H1 (cell line): ENCODE measurements around the gene ZNF587B. TPM values are rescaled to one million over a fixed set of nuclear protein-coding genes. Genes with fewer than 3 reads are reported as not detected.
A peak's percentile ranks its signal among the peaks of the same experiment; 100 is the strongest.

Source experiments
- BRCA1 ChIP-seq: IDR thresholded peaks from 2 replicates; pipeline ENCODE4 v1.6.1; 2012; ENCODE audit warnings: low read depth, low read length, improper control_type of control experiment
- CBX5 ChIP-seq: fragments of 300-800, 300-1000 bp; sonication (generic); IDR thresholded peaks from 2 replicates; pipeline ENCODE4 v1.7.1; 2016; ENCODE audit warnings: antibody characterized with exemption, low read length, low read depth
- CHD2 ChIP-seq: IDR thresholded peaks from 2 replicates; pipeline ENCODE4 v1.6.1; 2012; ENCODE audit warnings: low read length, improper control_type of control experiment
- JUN ChIP-seq: IDR thresholded peaks from 2 replicates; pipeline ENCODE4 v1.6.1; 2011; ENCODE audit warnings: low read depth, mild to moderate bottlenecking, improper control_type of control experiment, low read length
- JUND ChIP-seq: IDR thresholded peaks from 2 replicates; pipeline ENCODE4 v1.6.1; 2011; ENCODE audit warnings: mild to moderate bottlenecking, improper control_type of control experiment, low read length
- KDM1A ChIP-seq: fragments of 200-600, 300-600 bp; sonication (generic); IDR thresholded peaks from 2 replicates; pipeline ENCODE4 v1.7.1; 2016; ENCODE audit warnings: mild to moderate bottlenecking, low read length, borderline replicate concordance
- MAFK ChIP-seq: IDR thresholded peaks from 2 replicates; pipeline ENCODE4 v1.6.1; 2012; ENCODE audit warnings: low read depth, mild to moderate bottlenecking, improper control_type of control experiment, low read length
- POU5F1 ChIP-seq: IDR thresholded peaks from 2 replicates; pipeline ENCODE4 v1.6.1; 2011; ENCODE audit warnings: low read depth, mild to moderate bottlenecking, low read length, moderate library complexity
- RAD21 ChIP-seq, 2 experiments: IDR thresholded peaks in 1 of 2; conservative IDR thresholded peaks in 1 of 2; 2 replicates each; pipeline ENCODE4 v1.6.1; 2011; ENCODE audit warnings: low read depth in 2 of 2, low read length in 2 of 2, improper control_type of control experiment in 1 of 2, inconsistent platforms in 1 of 2, mild to moderate bottlenecking in 1 of 2, moderate library complexity in 1 of 2
- RBBP5 ChIP-seq: IDR thresholded peaks from 2 replicates; pipeline ENCODE4 v1.7.1; 2012; ENCODE audit warnings: low read depth, mild to moderate bottlenecking, inconsistent platforms, low read length, moderate library complexity, borderline replicate concordance
- RXRA ChIP-seq: IDR thresholded peaks from 2 replicates; pipeline ENCODE4 v1.6.1; 2011; ENCODE audit warnings: low read depth, mild to moderate bottlenecking, low read length, moderate library complexity; ENCODE audit not compliant: insufficient read depth
- SIX5 ChIP-seq: IDR thresholded peaks from 2 replicates; pipeline ENCODE4 v1.6.1; 2011; ENCODE audit warnings: mild to moderate bottlenecking, low read depth, low read length
- SUZ12 ChIP-seq: fragments of 200-600 bp; sonication (generic); IDR thresholded peaks from 2 replicates; pipeline ENCODE4 v1.6.1; 2012; ENCODE audit warnings: mild to moderate bottlenecking, inconsistent platforms, low read length, moderate library complexity, mixed read lengths
- YY1 ChIP-seq: IDR thresholded peaks from 2 replicates; pipeline ENCODE4 v1.6.1; 2011; ENCODE audit warnings: low read depth, mild to moderate bottlenecking, low read length
- polyA plus RNA-seq, 7 experiments: library from polyadenylated mRNA; depleted of rRNA in 3 of 7; stranded (reverse) in 5 of 7; unstranded in 2 of 7; fragments of >200 nt in 5 of 7; fragments of 200-250 nt in 2 of 7; gene quantifications; 1 replicate in 5 of 7; 2 replicates in 1 of 7; 4 replicates in 1 of 7; pipeline versions ENCODE4 v1.2.1 to v1.2.3, GENCODE V29; 2011 to 2013; ENCODE audit warnings: missing spikeins in 2 of 7, mixed read lengths in 2 of 7
- total RNA-seq: library from RNA; stranded (reverse); fragmentation: NEBNext Ultra II Directional; extraction: Animal tissue kit (Norgen Biotek cat#: 25700); gene quantifications from 2 replicates; pipeline ENCODE4 v1.2.1, GENCODE V29; 2021
- TF ChIP-seq, protein P1 (sequence below): IDR thresholded peaks from 2 replicates; pipeline ENCODE4 v1.6.1; 2012; ENCODE audit warnings: low read length, inconsistent platforms
- TF ChIP-seq, protein P2 (sequence below): IDR thresholded peaks from 2 replicates; pipeline ENCODE4 v1.6.1; 2012; ENCODE audit warnings: inconsistent platforms

ZNF587B gene
- total and polyA plus RNA-seq, 2 of the 8 experiments (the other 6 are each of a cell fraction or from before 2014, with no cell fraction given), result 13.8 to 60.1 TPM

DNA sequence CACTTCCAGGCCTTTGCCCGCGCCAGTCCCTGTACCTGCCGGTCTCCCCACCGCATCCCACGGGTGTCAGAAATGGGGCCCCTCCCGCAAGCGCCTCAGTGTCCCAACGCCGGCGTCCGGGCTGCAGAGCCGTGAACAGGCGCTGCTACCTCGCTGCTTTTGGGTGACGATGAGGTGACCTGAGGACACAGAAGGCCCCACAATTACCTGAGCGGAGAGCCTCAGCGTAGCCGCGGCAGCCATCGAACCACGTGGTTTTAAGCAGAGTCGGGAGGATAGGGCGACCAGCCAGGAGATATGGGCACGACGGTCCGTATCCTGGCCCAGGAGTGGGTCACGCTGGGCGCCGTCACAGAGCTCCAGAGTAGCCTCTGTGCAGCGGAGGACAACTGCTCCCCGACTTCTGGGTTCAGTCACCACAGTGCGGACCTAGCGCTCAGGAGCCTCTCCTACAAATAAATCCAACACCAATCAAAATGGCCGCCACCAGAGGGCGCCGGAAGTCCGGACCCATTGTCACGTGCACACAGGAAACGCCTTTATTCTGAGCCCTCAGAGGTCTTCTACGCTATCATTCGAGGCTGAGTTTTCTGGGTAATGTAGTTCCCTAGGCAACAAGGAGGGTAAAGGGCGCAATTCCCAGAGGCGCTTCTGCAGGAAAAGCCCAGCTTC, 58.6 kb downstream of the ZNF587B start, which contains the start of gene ZNF814 (continued):
- peak; percentile 81 for TF ChIP-seq SIX5
- TF ChIP-seq, protein P1, sequence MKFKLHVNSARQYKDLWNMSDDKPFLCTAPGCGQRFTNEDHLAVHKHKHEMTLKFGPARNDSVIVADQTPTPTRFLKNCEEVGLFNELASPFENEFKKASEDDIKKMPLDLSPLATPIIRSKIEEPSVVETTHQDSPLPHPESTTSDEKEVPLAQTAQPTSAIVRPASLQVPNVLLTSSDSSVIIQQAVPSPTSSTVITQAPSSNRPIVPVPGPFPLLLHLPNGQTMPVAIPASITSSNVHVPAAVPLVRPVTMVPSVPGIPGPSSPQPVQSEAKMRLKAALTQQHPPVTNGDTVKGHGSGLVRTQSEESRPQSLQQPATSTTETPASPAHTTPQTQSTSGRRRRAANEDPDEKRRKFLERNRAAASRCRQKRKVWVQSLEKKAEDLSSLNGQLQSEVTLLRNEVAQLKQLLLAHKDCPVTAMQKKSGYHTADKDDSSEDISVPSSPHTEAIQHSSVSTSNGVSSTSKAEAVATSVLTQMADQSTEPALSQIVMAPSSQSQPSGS, result peak; percentile 49; the same call in 1 of the 2 replicates
- TF ChIP-seq POU5F1, result no peak
- TF ChIP-seq MAFK, result no peak
- TF ChIP-seq CBX5, result no peak
- TF ChIP-seq KDM1A, result no peak
- no peak for TF ChIP-seq JUND
- no peak; a peak in 1 of 4 replicates for TF ChIP-seq RAD21 (IDR thresholded peaks at IDR 0.05 in 1 of 2, conservative IDR thresholded peaks at IDR 0.05 in 1 of 2; ENCODE audit: low read depth in 2 of 2, low read length in 2 of 2)
- no peak for TF ChIP-seq SUZ12
- TF ChIP-seq BRCA1, result no peak
- TF ChIP-seq, protein P2, sequence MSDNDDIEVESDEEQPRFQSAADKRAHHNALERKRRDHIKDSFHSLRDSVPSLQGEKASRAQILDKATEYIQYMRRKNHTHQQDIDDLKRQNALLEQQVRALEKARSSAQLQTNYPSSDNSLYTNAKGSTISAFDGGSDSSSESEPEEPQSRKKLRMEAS, result peak; percentile 91
- no peak for TF ChIP-seq CHD2
- no peak for TF ChIP-seq RBBP5
- TF ChIP-seq YY1, result peak; percentile 98
- no peak for TF ChIP-seq JUN
- TF ChIP-seq RXRA, result no peak
